ENCODE results near the gene CNDP1. TPM values are rescaled to one million over a fixed set of nuclear protein-coding genes. Genes with fewer than 3 reads are reported as not detected.

Gene CNDP1
- total RNA-seq, 5 donors from 2014 or later (not counting 1 experiment from before 2014, with no cell fraction given), result 0.16 to 0.76 TPM; not detected in 3

GRCh38 chr18:74508366-74508765, 25.9 kb upstream of the CNDP1 start:
- WGBS (ENCODE audit: insufficient coverage), result 92% methylated on average over 6 of the region's 9 CpGs
- Histone ChIP-seq H3K4me1 (ENCODE audit: control insufficient read depth in 1 of 2, extremely low read depth in 1 of 2, insufficient read depth in 2 of 2, low read length in 2 of 2) (no peaks in the 10 kb centered on the region), H3K27ac (ENCODE audit: low read length) (no peak overlapping the region), H3K9me3 (no peaks in the 10 kb centered on the region), H3K36me3 (ENCODE audit: control insufficient read depth in 2 of 2, extremely low read depth in 1 of 2, insufficient read depth in 1 of 2, low read length in 1 of 2) (peaks cover 29 to 84% of the 10 kb centered on the region in 2 donors), H3K4me3 (ENCODE audit: control insufficient read depth in 1 of 2, extremely low read depth in 1 of 2, low read length in 1 of 2) (no peak overlapping the region), H3K27me3 (replicated peaks in 1 of 2; ENCODE audit: control insufficient read depth in 2 of 2, extremely low read depth in 1 of 2, insufficient read depth in 2 of 2, low read length in 1 of 2) (no peaks in the 10 kb centered on the region)
- H3K36me3 Mint-ChIP-seq, result peaks cover 63% of the 10 kb centered on the region
- DNase-seq, result no peak
- no peak overlapping the region for H3K4me3 Mint-ChIP-seq
- no peak overlapping the region for H3K27ac Mint-ChIP-seq
- CTCF ChIA-PET, result no interaction called here
- no peaks in the 10 kb centered on the region for H3K27me3 Mint-ChIP-seq
- POLR2A ChIA-PET, result no interaction called here
- peaks cover 0 to 11% (median 5%) of the 10 kb centered on the region in 3 donors for H3K4me1 Mint-ChIP-seq
- ATAC-seq (replicated peaks in 1 of 4), result no peak
- no peaks in the 10 kb centered on the region for H3K9me3 Mint-ChIP-seq

DNA sequence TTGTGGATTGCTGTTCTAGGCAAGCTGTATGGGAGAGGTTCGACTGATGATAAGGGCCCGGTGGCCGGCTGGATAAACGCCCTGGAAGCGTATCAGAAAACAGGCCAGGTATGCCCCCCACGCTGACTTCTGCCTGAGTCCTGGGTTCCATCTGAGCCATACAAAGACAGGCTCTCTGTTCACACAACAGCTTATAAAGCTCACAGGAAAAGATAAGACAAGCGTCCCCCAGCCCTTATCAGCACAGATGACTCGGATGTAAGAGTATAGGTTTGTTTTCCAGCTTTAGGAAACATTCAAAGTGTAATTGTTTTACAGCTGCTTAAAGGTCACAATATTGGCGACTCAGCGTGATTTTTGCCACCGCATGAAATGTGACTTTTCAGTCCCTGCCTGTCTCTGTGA, 25.5 kb upstream of the CNDP1 start:
- CTCF ChIA-PET, result no interaction called here
- 95% methylated on average over 7 of the region's 11 CpGs for WGBS (ENCODE audit: insufficient coverage)
- POLR2A ChIA-PET, result no interaction called here

GRCh38 chr18:74509856-74510769, 24.2 kb upstream of the CNDP1 start:
- H3K4me1 ChIP-seq (ENCODE audit: control insufficient read depth in 1 of 2, extremely low read depth in 1 of 2, insufficient read depth in 2 of 2, low read length in 2 of 2), result no peaks in the 10 kb centered on the region
- no peak for DNase-seq
- CTCF ChIA-PET, result interaction anchor here in 1 of 2 donors (0.6 kb wide), 1 partner anchor 41 kb away, joined by 3 read pairs; no protein-coding TSS in a partner anchor
- H3K27ac ChIP-seq (ENCODE audit: low read length), result no peak overlapping the region
- POLR2A ChIA-PET, result no interaction called here
- no peak overlapping the region for H3K4me3 Mint-ChIP-seq
- WGBS (ENCODE audit: insufficient coverage), result 95% methylated on average over 21 of the region's 29 CpGs
- H3K4me3 ChIP-seq (ENCODE audit: control insufficient read depth in 1 of 2, extremely low read depth in 1 of 2, low read length in 1 of 2), result no peak overlapping the region
- no peaks in the 10 kb centered on the region for H3K27me3 Mint-ChIP-seq
- no peak overlapping the region for H3K27ac Mint-ChIP-seq
- no peak for ATAC-seq (replicated peaks in 1 of 4)
- H3K4me1 Mint-ChIP-seq, result peaks cover 0 to 11% (median 4%) of the 10 kb centered on the region in 3 donors
- no peaks in the 10 kb centered on the region for H3K9me3 ChIP-seq
- H3K36me3 Mint-ChIP-seq, result peaks cover 65% of the 10 kb centered on the region
- H3K27me3 ChIP-seq (replicated peaks in 1 of 2; ENCODE audit: control insufficient read depth in 2 of 2, extremely low read depth in 1 of 2, insufficient read depth in 2 of 2, low read length in 1 of 2), result no peaks in the 10 kb centered on the region
- peaks cover 26 to 88% of the 10 kb centered on the region in 2 donors for H3K36me3 ChIP-seq (ENCODE audit: control insufficient read depth in 2 of 2, extremely low read depth in 1 of 2, insufficient read depth in 1 of 2, low read length in 1 of 2)
- no peaks in the 10 kb centered on the region for H3K9me3 Mint-ChIP-seq

More for the DNA sequence above, 25.5 kb upstream of the CNDP1 start:
- Histone ChIP-seq H3K27ac (ENCODE audit: low read length) (no peak overlapping the region), H3K4me3 (ENCODE audit: control insufficient read depth in 1 of 2, extremely low read depth in 1 of 2, low read length in 1 of 2) (no peak overlapping the region), H3K27me3 (replicated peaks in 1 of 2; ENCODE audit: control insufficient read depth in 2 of 2, extremely low read depth in 1 of 2, insufficient read depth in 2 of 2, low read length in 1 of 2) (no peaks in the 10 kb centered on the region), H3K4me1 (ENCODE audit: control insufficient read depth in 1 of 2, extremely low read depth in 1 of 2, insufficient read depth in 2 of 2, low read length in 2 of 2) (no peaks in the 10 kb centered on the region), H3K36me3 (ENCODE audit: control insufficient read depth in 2 of 2, extremely low read depth in 1 of 2, insufficient read depth in 1 of 2, low read length in 1 of 2) (peaks cover 26 to 86% of the 10 kb centered on the region in 2 donors), H3K9me3 (no peaks in the 10 kb centered on the region)
- ATAC-seq (replicated peaks in 1 of 4) (no peak), DNase-seq (no peak)
- H3K9me3 Mint-ChIP-seq, result no peaks in the 10 kb centered on the region
- peaks cover 64% of the 10 kb centered on the region for H3K36me3 Mint-ChIP-seq
- H3K4me1 Mint-ChIP-seq, result peaks cover 0 to 11% (median 4%) of the 10 kb centered on the region in 3 donors
- no peak overlapping the region for H3K4me3 Mint-ChIP-seq
- H3K27ac Mint-ChIP-seq, result no peak overlapping the region
- H3K27me3 Mint-ChIP-seq, result no peaks in the 10 kb centered on the region

DNA sequence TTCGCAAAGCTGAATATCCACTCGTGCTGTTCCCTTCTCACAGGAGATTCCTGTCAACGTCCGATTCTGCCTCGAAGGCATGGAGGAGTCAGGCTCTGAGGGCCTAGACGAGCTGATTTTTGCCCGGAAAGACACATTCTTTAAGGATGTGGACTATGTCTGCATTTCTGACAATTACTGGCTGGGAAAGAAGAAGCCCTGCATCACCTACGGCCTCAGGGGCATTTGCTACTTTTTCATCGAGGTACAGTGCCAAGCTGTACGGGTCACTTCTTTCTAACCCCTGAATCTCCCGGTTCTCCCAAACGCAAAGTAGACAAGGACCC, 23.6 kb upstream of the CNDP1 start:
- H3K36me3 ChIP-seq (ENCODE audit: control insufficient read depth in 2 of 2, extremely low read depth in 1 of 2, insufficient read depth in 1 of 2, low read length in 1 of 2), result peaks cover 28 to 90% of the 10 kb centered on the region in 2 donors
- Mint-ChIP-seq H3K4me3 (no peak overlapping the region), H3K9me3 (no peaks in the 10 kb centered on the region), H3K4me1 (peaks cover 0 to 9% (median 4%) of the 10 kb centered on the region in 3 donors), H3K27me3 (no peaks in the 10 kb centered on the region), H3K27ac (no peak overlapping the region), H3K36me3 (peaks cover 63% of the 10 kb centered on the region)
- ChIA-PET CTCF (interaction anchor here in 1 of 2 donors (0.6 kb wide), 1 partner anchor 41 kb away, joined by 3 read pairs; no protein-coding TSS in a partner anchor), POLR2A (no interaction called here)
- 98% methylated on average over 7 of the region's 12 CpGs for WGBS (ENCODE audit: insufficient coverage)
- no peak overlapping the region for H3K27ac ChIP-seq (ENCODE audit: low read length)
- H3K27me3 ChIP-seq (replicated peaks in 1 of 2; ENCODE audit: control insufficient read depth in 2 of 2, extremely low read depth in 1 of 2, insufficient read depth in 2 of 2, low read length in 1 of 2), result no peaks in the 10 kb centered on the region
- no peak overlapping the region for H3K4me3 ChIP-seq (ENCODE audit: control insufficient read depth in 1 of 2, extremely low read depth in 1 of 2, low read length in 1 of 2)
- no peaks in the 10 kb centered on the region for H3K9me3 ChIP-seq
- no peaks in the 10 kb centered on the region for H3K4me1 ChIP-seq (ENCODE audit: control insufficient read depth in 1 of 2, extremely low read depth in 1 of 2, insufficient read depth in 2 of 2, low read length in 2 of 2)
- ATAC-seq (replicated peaks in 1 of 4) (no peak), DNase-seq (no peak)

GRCh38 chr18:74511823-74512222, 22.5 kb upstream of the CNDP1 start:
- Histone ChIP-seq H3K4me1 (ENCODE audit: control insufficient read depth in 1 of 2, extremely low read depth in 1 of 2, insufficient read depth in 2 of 2, low read length in 2 of 2) (no peaks in the 10 kb centered on the region), H3K27ac (ENCODE audit: low read length) (no peak overlapping the region), H3K27me3 (replicated peaks in 1 of 2; ENCODE audit: control insufficient read depth in 2 of 2, extremely low read depth in 1 of 2, insufficient read depth in 2 of 2, low read length in 1 of 2) (no peaks in the 10 kb centered on the region), H3K9me3 (no peaks in the 10 kb centered on the region), H3K4me3 (ENCODE audit: control insufficient read depth in 1 of 2, extremely low read depth in 1 of 2, low read length in 1 of 2) (no peak overlapping the region), H3K36me3 (ENCODE audit: control insufficient read depth in 2 of 2, extremely low read depth in 1 of 2, insufficient read depth in 1 of 2, low read length in 1 of 2) (peaks cover 36 to 92% of the 10 kb centered on the region in 2 donors)
- CTCF ChIA-PET, result no interaction called here
- peaks cover 57% of the 10 kb centered on the region for H3K36me3 Mint-ChIP-seq
- ATAC-seq (replicated peaks in 1 of 4) (no peak), DNase-seq (no peak)
- H3K4me1 Mint-ChIP-seq, result peaks cover 0 to 7% (median 2%) of the 10 kb centered on the region in 3 donors
- POLR2A ChIA-PET, result no interaction called here
- H3K27ac Mint-ChIP-seq, result no peak overlapping the region
- H3K27me3 Mint-ChIP-seq, result no peaks in the 10 kb centered on the region
- no peaks in the 10 kb centered on the region for H3K9me3 Mint-ChIP-seq
- 98% methylated on average over 7 of the region's 7 CpGs for WGBS (ENCODE audit: insufficient coverage)
- no peak overlapping the region for H3K4me3 Mint-ChIP-seq

- H3K36me3 Mint-ChIP-seq, result peaks cover 54% of the 10 kb centered on the region
- WGBS (ENCODE audit: insufficient coverage), result 96% methylated on average over 10 of the region's 15 CpGs
- peak in 1 of 35 experiments; percentile 17 for DNase-seq
- H3K27me3 ChIP-seq (replicated peaks in 1 of 2; ENCODE audit: control insufficient read depth in 2 of 2, extremely low read depth in 1 of 2, insufficient read depth in 2 of 2, low read length in 1 of 2), result no peaks in the 10 kb centered on the region
- ChIA-PET POLR2A (interaction anchor here in 1 of 2 donors (0.6 kb wide), 1 partner anchor 119 kb away, joined by 3 read pairs; no protein-coding TSS in a partner anchor), CTCF (no interaction called here)
- no peak overlapping the region for H3K4me3 ChIP-seq (ENCODE audit: control insufficient read depth in 1 of 2, extremely low read depth in 1 of 2, low read length in 1 of 2)
- H3K9me3 Mint-ChIP-seq, result no peaks in the 10 kb centered on the region
- peaks cover 0 to 3% (median 0%) of the 10 kb centered on the region in 3 donors for H3K4me1 Mint-ChIP-seq
- no peaks in the 10 kb centered on the region for H3K9me3 ChIP-seq
- H3K4me1 ChIP-seq (ENCODE audit: control insufficient read depth in 1 of 2, extremely low read depth in 1 of 2, insufficient read depth in 2 of 2, low read length in 2 of 2), result no peaks in the 10 kb centered on the region
- no peak for ATAC-seq (replicated peaks in 1 of 4)
- no peak overlapping the region for H3K4me3 Mint-ChIP-seq
- H3K27me3 Mint-ChIP-seq, result no peaks in the 10 kb centered on the region
- no peak overlapping the region for H3K27ac ChIP-seq (ENCODE audit: low read length)
- H3K27ac Mint-ChIP-seq, result no peak overlapping the region
- H3K36me3 ChIP-seq (ENCODE audit: control insufficient read depth in 2 of 2, extremely low read depth in 1 of 2, insufficient read depth in 1 of 2, low read length in 1 of 2), result peaks cover 39 to 92% of the 10 kb centered on the region in 2 donors
These were observed 21.8 kb upstream of the CNDP1 start for GRCh38 chr18:74512321-74513053.
